Measurements from ENCODE around the gene HOXC13.

GRCh38 chr12:53935383-53936341, 3.0 kb upstream of the HOXC13 start:
- no peak for TF ChIP-seq CTCF (conservative IDR thresholded peaks at IDR 0.05; ENCODE audit: low read depth in 2 of 2)
- no peak for TF ChIP-seq ZNF114 (CRISPR knock-in tag; IDR thresholded peaks at IDR 0.05)
- TF ChIP-seq REST (IDR thresholded peaks at IDR 0.05; ENCODE audit: unreplicated experiment) = no peak
- peak; percentile 93 for TF ChIP-seq EZH2phosphoT487 (IDR thresholded peaks at IDR 0.05; ENCODE audit: unreplicated experiment)
- TF ChIP-seq CREB1 (CRISPR knock-in tag; IDR thresholded peaks at IDR 0.05; ENCODE audit: low read depth) = no peak
- no peak for TF ChIP-seq JUNB (IDR thresholded peaks at IDR 0.05; ENCODE audit: unreplicated experiment)
- TF ChIP-seq EZH2 (IDR thresholded peaks at IDR 0.05; ENCODE audit: low read depth, unreplicated experiment) = peak; percentile 99
- no peak for TF ChIP-seq ZNF462 (CRISPR knock-in tag; IDR thresholded peaks at IDR 0.05)
- TF ChIP-seq NANOG (IDR thresholded peaks at IDR 0.05; ENCODE audit: borderline replicate concordance) = no peak

Data from GM23338 (cell line).